ENCODE results near the gene GASK1B.

- TF ChIP-seq CTCF (IDR thresholded peaks at IDR 0.05; ENCODE audit: extremely low read depth in 1 of 2, insufficient read depth in 1 of 2, low read depth in 1 of 2, low read length in 2 of 2) (no peak), MAX (IDR thresholded peaks at IDR 0.05; ENCODE audit: insufficient read depth, insufficient read length) (no peak), EZH2 (IDR thresholded peaks at IDR 0.05; ENCODE audit: borderline replicate concordance, low read depth, low read length, severe bottlenecking) (no peak), POLR2A (IDR thresholded peaks at IDR 0.05; ENCODE audit: low read depth, low read length) (no peak), POLR2AphosphoS5 (IDR thresholded peaks at IDR 0.05; ENCODE audit: insufficient read depth, low read depth, low read length) (no peak), JUN (IDR thresholded peaks at IDR 0.05; ENCODE audit: borderline replicate concordance, insufficient read depth, insufficient read length, low read depth) (no peak)
These were observed 6.6 kb upstream of the GASK1B start for GRCh38 chr4:158179465-158179864.
